ENCODE results near the gene PPP2R3A. TPM values are rescaled to one million over a fixed set of nuclear protein-coding genes. Genes with fewer than 3 reads are reported as not detected.

Gene PPP2R3A
- total and polyA plus RNA-seq, 2 experiments from 2014 or later, result 6.4 to 15.2 TPM

GRCh38 chr3:135980343-135980742 is 14.8 kb downstream of the PPP2R3A start:
- Histone ChIP-seq H3K4me2 (no peak overlapping the region), H3K27me3 (ENCODE audit: insufficient read depth) (no peaks in the 10 kb centered on the region), H3K36me3 (ENCODE audit: insufficient read depth) (no peaks in the 10 kb centered on the region), H3K9me2 (ENCODE audit: insufficient read depth) (0 out of 2 replicates have a peak, but pooled peaks cover 3% of the 10 kb centered on the region), H3F3A (replicated peaks; ENCODE audit: low read depth) (no peaks in the 10 kb centered on the region), H4K20me1 (replicated peaks; ENCODE audit: insufficient read depth) (no peaks in the 10 kb centered on the region), H2AFZ (no peak overlapping the region), H3K4me1 (ENCODE audit: insufficient read depth) (no peaks in the 10 kb centered on the region), H3K79me2 (replicated peaks; ENCODE audit: insufficient read depth) (peaks cover 46% of the 10 kb centered on the region), H3K4me3 (no peak overlapping the region), H3K27ac (ENCODE audit: low read depth) (no peak overlapping the region)
- Mint-ChIP-seq H3K4me3 (no peak overlapping the region), H3K9me3 (no peaks in the 10 kb centered on the region), H3K4me1 (no peaks in the 10 kb centered on the region; the same call in 1 of the 3 replicates), H3K27me3 (ENCODE audit: insufficient read depth, low read depth, poor library complexity) (no peaks in the 10 kb centered on the region), H3K36me3 (ENCODE audit: low read depth) (no peaks in the 10 kb centered on the region), H3K27ac (no peak overlapping the region)
- ATAC-seq (no peak), DNase-seq (ENCODE audit: low spot score) (no peak)
- TF ChIP-seq REST (IDR thresholded peaks at IDR 0.05; ENCODE audit: unreplicated experiment) (no peak), EZH2 (IDR thresholded peaks at IDR 0.05; ENCODE audit: low read depth, unreplicated experiment) (no peak)

- H4K20me1 ChIP-seq (replicated peaks; ENCODE audit: insufficient read depth), result no peaks in the 10 kb centered on the region; the same call in 1 of the 2 replicates
- no peaks in the 10 kb centered on the region for H3K27me3 Mint-ChIP-seq (ENCODE audit: insufficient read depth, low read depth, poor library complexity)
- H2AFZ ChIP-seq, result no peak overlapping the region
- H3K27ac Mint-ChIP-seq, result no peak overlapping the region
- H3K36me3 ChIP-seq (ENCODE audit: insufficient read depth), result no peaks in the 10 kb centered on the region
- no peaks in the 10 kb centered on the region; the same call in 2 of the 3 replicates for H3K4me1 Mint-ChIP-seq
- H3K9me3 Mint-ChIP-seq, result no peaks in the 10 kb centered on the region
- ATAC-seq (no peak), DNase-seq (ENCODE audit: low spot score) (no peak)
- no peak for TF ChIP-seq STAT1 (IDR thresholded peaks at IDR 0.05; ENCODE audit: unreplicated experiment)
- TF ChIP-seq EZH2 (IDR thresholded peaks at IDR 0.05; ENCODE audit: low read depth, unreplicated experiment), result no peak
- no peak for TF ChIP-seq CREB1 (CRISPR knock-in tag; IDR thresholded peaks at IDR 0.05; ENCODE audit: low read depth)
- no peak for TF ChIP-seq NANOG (IDR thresholded peaks at IDR 0.05; ENCODE audit: borderline replicate concordance)
- no peaks in the 10 kb centered on the region for H3K36me3 Mint-ChIP-seq (ENCODE audit: low read depth)
- H3K4me2 ChIP-seq, result no peak overlapping the region
- H3K4me3 ChIP-seq, result no peak overlapping the region
- no peaks in the 10 kb centered on the region for H3K27me3 ChIP-seq (ENCODE audit: insufficient read depth)
- H3K4me3 Mint-ChIP-seq, result no peak overlapping the region
- H3K4me1 ChIP-seq (ENCODE audit: insufficient read depth), result no peaks in the 10 kb centered on the region
- H3K9me2 ChIP-seq (ENCODE audit: insufficient read depth), result 0 out of 2 replicates have a peak, but pooled peaks cover 3% of the 10 kb centered on the region
- H3K27ac ChIP-seq (ENCODE audit: low read depth), result no peak overlapping the region
- H3K79me2 ChIP-seq (replicated peaks; ENCODE audit: insufficient read depth), result peaks cover 31% of the 10 kb centered on the region
- no peaks in the 10 kb centered on the region for H3F3A ChIP-seq (replicated peaks; ENCODE audit: low read depth)
Measured at GRCh38 chr3:135981701-135982403, 16.3 kb downstream of the PPP2R3A start.

- Mint-ChIP-seq H3K9me3 (no peaks in the 10 kb centered on the region), H3K27ac (no peak overlapping the region), H3K4me3 (no peak overlapping the region), H3K4me1 (no peaks in the 10 kb centered on the region; the same call in 2 of the 3 replicates), H3K36me3 (ENCODE audit: low read depth) (no peaks in the 10 kb centered on the region), H3K27me3 (ENCODE audit: insufficient read depth, low read depth, poor library complexity) (no peaks in the 10 kb centered on the region)
- Histone ChIP-seq H3K79me2 (replicated peaks; ENCODE audit: insufficient read depth) (peaks cover 26% of the 10 kb centered on the region), H3K36me3 (ENCODE audit: insufficient read depth) (no peaks in the 10 kb centered on the region), H3F3A (replicated peaks; ENCODE audit: low read depth) (no peaks in the 10 kb centered on the region), H3K9me2 (ENCODE audit: insufficient read depth) (0 out of 2 replicates have a peak, but pooled peaks cover 3% of the 10 kb centered on the region), H3K27me3 (ENCODE audit: insufficient read depth) (no peaks in the 10 kb centered on the region), H3K27ac (ENCODE audit: low read depth) (no peak overlapping the region), H3K4me1 (ENCODE audit: insufficient read depth) (no peaks in the 10 kb centered on the region), H3K4me3 (no peak overlapping the region), H4K20me1 (replicated peaks; ENCODE audit: insufficient read depth) (no peaks in the 10 kb centered on the region; the same call in 1 of the 2 replicates), H3K4me2 (no peak overlapping the region), H2AFZ (no peak overlapping the region)
- DNase-seq (ENCODE audit: low spot score), result no peak
- no peak for ATAC-seq
- TF ChIP-seq CREB1 (CRISPR knock-in tag; IDR thresholded peaks at IDR 0.05; ENCODE audit: low read depth), result no peak
- TF ChIP-seq REST (IDR thresholded peaks at IDR 0.05; ENCODE audit: unreplicated experiment), result no peak
- no peak for TF ChIP-seq POLR2AphosphoS5 (IDR thresholded peaks at IDR 0.05; ENCODE audit: low read depth)
- TF ChIP-seq JUNB (IDR thresholded peaks at IDR 0.05; ENCODE audit: unreplicated experiment), result no peak
- no peak for TF ChIP-seq EZH2phosphoT487 (IDR thresholded peaks at IDR 0.05; ENCODE audit: unreplicated experiment)
- no peak for TF ChIP-seq ETS1 (IDR thresholded peaks at IDR 0.05)
Measured at GRCh38 chr3:135982404-135982761, 16.9 kb downstream of the PPP2R3A start.
